HL-60 (cell line): ENCODE data around the gene KANK3.

Source experiments
- DNase-seq, 2 experiments: peaks; one replicate each; pipeline ENCODE4 v3.0.0-alpha.2; 2010 to 2020; ENCODE audit warnings: low read depth in 1 of 2, low spot score in 1 of 2
- H3K27ac ChIP-seq: fragments of 250-450 bp; sonication (Bioruptor Pico); replicated peaks from 2 replicates; pipeline ENCODE4 v1.5.1; 2020; ENCODE audit warnings: mild to moderate bottlenecking, moderate library complexity
- H3K27me3 ChIP-seq: fragments of 250-450 bp; sonication (Bioruptor Pico); 2 replicates; pipeline ENCODE4 v1.5.1; 2021; ENCODE audit warnings: mild to moderate bottlenecking, moderate library complexity; ENCODE audit not compliant: insufficient read depth, poor library complexity, severe bottlenecking
- H3K4me3 ChIP-seq: replicated peaks from 2 replicates; pipeline ENCODE4 v1.5.1; 2011; ENCODE audit warnings: mild to moderate bottlenecking, control low read depth, low read length; ENCODE audit not compliant: insufficient read depth
- GABPA ChIP-seq: IDR thresholded peaks from 2 replicates; pipeline ENCODE4 v1.6.1; 2012; ENCODE audit warnings: low read depth
- POLR2AphosphoS5 ChIP-seq: IDR thresholded peaks from 2 replicates; pipeline ENCODE4 v1.6.1; 2012; ENCODE audit warnings: low read depth
- SPI1 ChIP-seq: IDR thresholded peaks from 2 replicates; pipeline ENCODE4 v1.6.1; 2012; ENCODE audit warnings: low read depth, mild to moderate bottlenecking, borderline replicate concordance
- long read RNA-seq: library from polyadenylated mRNA; unstranded; transcript quantifications from one replicate; pipeline ENCODE4 v2.0.0, GENCODE V29; 2020
- TF ChIP-seq, protein P1 (sequence below): IDR thresholded peaks from 2 replicates; pipeline ENCODE4 v1.6.1; 2012; ENCODE audit warnings: low read depth; ENCODE audit not compliant: insufficient replicate concordance
- TF ChIP-seq, protein P2 (sequence below): IDR thresholded peaks from one replicate; pipeline ENCODE4 v1.5.1; 2011; ENCODE audit warnings: low read length, control low read depth, inconsistent platforms; ENCODE audit not compliant: insufficient read depth

Gene KANK3
- long read RNA-seq: 0 reads

DNA sequence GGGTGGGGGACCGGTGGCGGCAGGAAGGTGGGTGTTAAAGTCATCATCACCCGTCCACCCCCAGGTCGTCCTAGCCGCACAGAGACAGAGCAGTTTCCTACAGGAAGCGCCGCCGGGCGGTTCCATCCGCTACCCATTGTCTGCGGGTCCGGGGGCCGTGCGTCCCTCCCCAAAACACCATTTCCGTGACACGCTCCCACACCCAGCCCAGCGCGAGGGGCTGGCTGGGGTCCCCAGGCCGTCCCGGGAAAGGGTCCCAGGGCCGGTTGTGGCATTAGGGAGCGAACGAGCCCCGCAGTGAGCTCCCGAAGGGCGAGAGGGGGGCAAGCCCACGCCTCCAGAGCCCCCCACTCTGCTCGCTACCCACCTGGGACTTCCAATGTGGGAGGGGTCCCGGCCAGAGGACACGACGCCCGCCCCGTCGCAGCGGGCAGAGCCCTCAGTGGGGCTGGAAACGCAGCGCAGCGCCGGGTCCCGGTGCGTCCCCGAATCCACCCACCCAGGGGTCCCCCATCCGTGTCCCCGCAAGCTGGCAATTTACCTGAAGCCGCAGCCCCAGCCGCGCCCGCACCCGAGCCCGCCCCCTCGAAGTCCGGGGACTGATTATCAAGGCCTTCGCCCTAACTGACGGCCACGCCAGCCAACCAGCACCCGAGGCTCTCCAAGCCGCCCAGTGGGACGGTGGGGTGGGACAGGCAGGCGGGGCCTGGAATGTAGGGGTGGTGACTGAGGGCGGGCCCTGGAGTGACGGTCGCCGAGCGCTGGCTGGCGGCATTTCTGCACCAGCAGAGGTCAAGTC lies at the start of gene KANK3:
KANK3 (minus strand) TSS at position 579 of the 799 bp plus-strand sequence. CDS start 5,434 bp downstream, outside the sequence.
- H3K27me3 ChIP-seq: peaks cover 38% of the 10 kb centered on the region
- TF ChIP-seq GABPA: no peak
- no peak for TF ChIP-seq POLR2AphosphoS5
- TF ChIP-seq, protein P1, sequence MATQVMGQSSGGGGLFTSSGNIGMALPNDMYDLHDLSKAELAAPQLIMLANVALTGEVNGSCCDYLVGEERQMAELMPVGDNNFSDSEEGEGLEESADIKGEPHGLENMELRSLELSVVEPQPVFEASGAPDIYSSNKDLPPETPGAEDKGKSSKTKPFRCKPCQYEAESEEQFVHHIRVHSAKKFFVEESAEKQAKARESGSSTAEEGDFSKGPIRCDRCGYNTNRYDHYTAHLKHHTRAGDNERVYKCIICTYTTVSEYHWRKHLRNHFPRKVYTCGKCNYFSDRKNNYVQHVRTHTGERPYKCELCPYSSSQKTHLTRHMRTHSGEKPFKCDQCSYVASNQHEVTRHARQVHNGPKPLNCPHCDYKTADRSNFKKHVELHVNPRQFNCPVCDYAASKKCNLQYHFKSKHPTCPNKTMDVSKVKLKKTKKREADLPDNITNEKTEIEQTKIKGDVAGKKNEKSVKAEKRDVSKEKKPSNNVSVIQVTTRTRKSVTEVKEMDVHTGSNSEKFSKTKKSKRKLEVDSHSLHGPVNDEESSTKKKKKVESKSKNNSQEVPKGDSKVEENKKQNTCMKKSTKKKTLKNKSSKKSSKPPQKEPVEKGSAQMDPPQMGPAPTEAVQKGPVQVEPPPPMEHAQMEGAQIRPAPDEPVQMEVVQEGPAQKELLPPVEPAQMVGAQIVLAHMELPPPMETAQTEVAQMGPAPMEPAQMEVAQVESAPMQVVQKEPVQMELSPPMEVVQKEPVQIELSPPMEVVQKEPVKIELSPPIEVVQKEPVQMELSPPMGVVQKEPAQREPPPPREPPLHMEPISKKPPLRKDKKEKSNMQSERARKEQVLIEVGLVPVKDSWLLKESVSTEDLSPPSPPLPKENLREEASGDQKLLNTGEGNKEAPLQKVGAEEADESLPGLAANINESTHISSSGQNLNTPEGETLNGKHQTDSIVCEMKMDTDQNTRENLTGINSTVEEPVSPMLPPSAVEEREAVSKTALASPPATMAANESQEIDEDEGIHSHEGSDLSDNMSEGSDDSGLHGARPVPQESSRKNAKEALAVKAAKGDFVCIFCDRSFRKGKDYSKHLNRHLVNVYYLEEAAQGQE: no peak
- TF ChIP-seq, protein P2, sequence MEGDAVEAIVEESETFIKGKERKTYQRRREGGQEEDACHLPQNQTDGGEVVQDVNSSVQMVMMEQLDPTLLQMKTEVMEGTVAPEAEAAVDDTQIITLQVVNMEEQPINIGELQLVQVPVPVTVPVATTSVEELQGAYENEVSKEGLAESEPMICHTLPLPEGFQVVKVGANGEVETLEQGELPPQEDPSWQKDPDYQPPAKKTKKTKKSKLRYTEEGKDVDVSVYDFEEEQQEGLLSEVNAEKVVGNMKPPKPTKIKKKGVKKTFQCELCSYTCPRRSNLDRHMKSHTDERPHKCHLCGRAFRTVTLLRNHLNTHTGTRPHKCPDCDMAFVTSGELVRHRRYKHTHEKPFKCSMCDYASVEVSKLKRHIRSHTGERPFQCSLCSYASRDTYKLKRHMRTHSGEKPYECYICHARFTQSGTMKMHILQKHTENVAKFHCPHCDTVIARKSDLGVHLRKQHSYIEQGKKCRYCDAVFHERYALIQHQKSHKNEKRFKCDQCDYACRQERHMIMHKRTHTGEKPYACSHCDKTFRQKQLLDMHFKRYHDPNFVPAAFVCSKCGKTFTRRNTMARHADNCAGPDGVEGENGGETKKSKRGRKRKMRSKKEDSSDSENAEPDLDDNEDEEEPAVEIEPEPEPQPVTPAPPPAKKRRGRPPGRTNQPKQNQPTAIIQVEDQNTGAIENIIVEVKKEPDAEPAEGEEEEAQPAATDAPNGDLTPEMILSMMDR: no peak

DNA sequence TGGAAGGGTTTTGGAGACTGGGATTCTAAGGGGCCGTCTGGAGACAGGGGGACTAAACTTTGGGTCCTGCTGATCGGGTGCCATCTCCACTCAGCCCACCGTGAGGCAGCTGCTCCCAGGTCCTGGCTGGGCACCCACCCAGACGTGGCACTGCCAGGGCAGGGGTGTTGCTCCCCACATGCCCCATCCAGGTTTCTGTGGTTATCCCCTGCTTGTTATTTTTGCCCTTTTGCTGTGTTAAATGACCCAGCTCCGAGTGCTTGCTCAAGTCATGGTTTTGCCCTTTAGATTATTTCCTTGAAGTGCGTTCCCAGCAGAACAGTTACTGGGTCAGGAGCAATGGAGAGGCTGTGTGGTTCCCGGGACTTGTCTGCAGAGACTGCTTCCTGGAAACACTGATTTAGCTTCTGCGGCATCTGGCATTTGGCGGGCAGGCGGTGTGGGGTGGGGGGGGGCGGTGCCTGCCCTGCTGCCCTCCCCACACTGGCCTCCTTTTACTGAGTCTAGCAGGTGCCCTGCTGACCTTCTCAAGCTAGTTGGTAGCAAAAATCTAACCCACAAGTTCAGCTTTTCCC lies 49.0 kb upstream of the KANK3 start:
- H3K27me3 ChIP-seq: no peaks in the 10 kb centered on the region
- DNase-seq: no peak
- H3K27ac ChIP-seq: no peak overlapping the region
- H3K4me3 ChIP-seq: no peak overlapping the region
- TF ChIP-seq, protein P1: no peak
- no peak for TF ChIP-seq POLR2AphosphoS5

More for the DNA sequence above, at the start of gene KANK3:
- Histone ChIP-seq H3K27ac (no peak within 1 kb of the TSS), H3K4me3 (peak within 1 kb of the TSS; percentile 18; the same call in 1 of the 2 replicates)
- DNase-seq: peak; percentile 77 to 81

- peak in 1 of 2 experiments; percentile 66 for DNase-seq
- peak overlapping the region; percentile 1 for H3K27ac ChIP-seq
- TF ChIP-seq GABPA (no peak), POLR2AphosphoS5 (no peak), SPI1 (peak; percentile 85)
- TF ChIP-seq, protein P2: no peak
- TF ChIP-seq, protein P1: no peak
- no peaks in the 10 kb centered on the region for H3K27me3 ChIP-seq
- H3K4me3 ChIP-seq: no peak overlapping the region
These were observed 48.3 kb upstream of the KANK3 start for GRCh38 chr19:8391198-8392016.
